ENCODE measurements around the gene PGM3. TPM values are rescaled to one million over a fixed set of nuclear protein-coding genes. Genes with fewer than 3 reads are reported as not detected.

PGM3 gene
- total RNA-seq, 2 donors from 2014 or later: 78.3 to 101 TPM

GRCh38 chr6:83155794-83156193, 37.3 kb downstream of the PGM3 start:
- no peaks in the 10 kb centered on the region for H3K27me3 Mint-ChIP-seq (ENCODE audit: insufficient read depth)
- H3K4me1 Mint-ChIP-seq: no peaks in the 10 kb centered on the region
- no peaks in the 10 kb centered on the region for H3K9me3 ChIP-seq (ENCODE audit: control insufficient read depth, low read length)
- peaks cover 62% of the 10 kb centered on the region for H3K36me3 Mint-ChIP-seq (ENCODE audit: low read depth)
- no peaks in the 10 kb centered on the region for H3K27me3 ChIP-seq (ENCODE audit: control insufficient read depth, insufficient read depth, low read length, poor library complexity, severe bottlenecking)
- WGBS, 2 experiments (ENCODE audit: insufficient coverage in 1 of 2, insufficient read length in 1 of 2): 92 to 96% methylated on average over 2 of the region's 2 CpGs
- no peak for TF ChIP-seq CTCF (conservative IDR thresholded peaks at IDR 0.05)
- H3K9me3 Mint-ChIP-seq: no peaks in the 10 kb centered on the region
- H3K4me3 ChIP-seq (ENCODE audit: low read length): no peak overlapping the region
- no peak overlapping the region for H3K9ac ChIP-seq (ENCODE audit: extremely low read depth, low read length, poor library complexity, severe bottlenecking)
- H3K4me1 ChIP-seq (ENCODE audit: control insufficient read depth, insufficient read depth, low read length): no peaks in the 10 kb centered on the region
- H3K27ac Mint-ChIP-seq: no peak overlapping the region
- no peak for DNase-seq
- H3K36me3 ChIP-seq (ENCODE audit: control insufficient read depth, insufficient read depth, low read length): peaks cover 84% of the 10 kb centered on the region
- H3K27ac ChIP-seq (ENCODE audit: low read depth, low read length): no peak overlapping the region
- H3K4me3 Mint-ChIP-seq: no peak overlapping the region

GRCh38 chr6:83153883-83154521, 39.1 kb downstream of the PGM3 start:
- WGBS, 2 experiments (ENCODE audit: insufficient coverage in 1 of 2, insufficient read length in 1 of 2): 90 to 91% methylated on average over 2 to 4 of the region's 4 CpGs
- Histone ChIP-seq H3K27me3 (ENCODE audit: control insufficient read depth, insufficient read depth, low read length, poor library complexity, severe bottlenecking) (no peaks in the 10 kb centered on the region), H3K9ac (ENCODE audit: extremely low read depth, low read length, poor library complexity, severe bottlenecking) (no peak overlapping the region), H3K4me1 (ENCODE audit: control insufficient read depth, insufficient read depth, low read length) (no peaks in the 10 kb centered on the region), H3K4me3 (ENCODE audit: low read length) (no peak overlapping the region), H3K36me3 (ENCODE audit: control insufficient read depth, insufficient read depth, low read length) (peaks cover 74% of the 10 kb centered on the region), H3K27ac (ENCODE audit: low read depth, low read length) (no peak overlapping the region), H3K9me3 (ENCODE audit: control insufficient read depth, low read length) (no peaks in the 10 kb centered on the region)
- no peak for DNase-seq
- Mint-ChIP-seq H3K27ac (no peak overlapping the region), H3K4me3 (no peak overlapping the region), H3K27me3 (ENCODE audit: insufficient read depth) (no peaks in the 10 kb centered on the region), H3K9me3 (no peaks in the 10 kb centered on the region), H3K36me3 (ENCODE audit: low read depth) (peaks cover 54% of the 10 kb centered on the region), H3K4me1 (no peaks in the 10 kb centered on the region)
- TF ChIP-seq CTCF (conservative IDR thresholded peaks at IDR 0.05): no peak

GRCh38 chr6:83152913-83153312, 40.2 kb downstream of the PGM3 start:
- Mint-ChIP-seq H3K9me3 (no peaks in the 10 kb centered on the region), H3K27me3 (ENCODE audit: insufficient read depth) (no peaks in the 10 kb centered on the region), H3K27ac (no peak overlapping the region), H3K4me3 (no peak overlapping the region), H3K4me1 (no peaks in the 10 kb centered on the region), H3K36me3 (ENCODE audit: low read depth) (peaks cover 56% of the 10 kb centered on the region)
- Histone ChIP-seq H3K9ac (ENCODE audit: extremely low read depth, low read length, poor library complexity, severe bottlenecking) (no peak overlapping the region), H3K4me1 (ENCODE audit: control insufficient read depth, insufficient read depth, low read length) (no peaks in the 10 kb centered on the region), H3K4me3 (ENCODE audit: low read length) (no peak overlapping the region), H3K27me3 (ENCODE audit: control insufficient read depth, insufficient read depth, low read length, poor library complexity, severe bottlenecking) (no peaks in the 10 kb centered on the region), H3K36me3 (ENCODE audit: control insufficient read depth, insufficient read depth, low read length) (peaks cover 68% of the 10 kb centered on the region), H3K9me3 (ENCODE audit: control insufficient read depth, low read length) (no peaks in the 10 kb centered on the region), H3K27ac (ENCODE audit: low read depth, low read length) (no peak overlapping the region)
- 100% methylated on average over 1 of the region's 1 CpG; no CpG with 5 or more reads in 1 of the 2 experiments for WGBS, 2 experiments (ENCODE audit: insufficient coverage in 1 of 2, insufficient read length in 1 of 2)
- no peak for TF ChIP-seq CTCF (conservative IDR thresholded peaks at IDR 0.05)
- no peak for DNase-seq

Measured in endodermal cell (in vitro differentiated cells).